Stimulated activated CD4-positive, alpha-beta T cell treated with anti-CD3 and anti-CD28 coated beads, Interleukin-15, amount 100 ng/mL, for 48 hours (primary cell): Measurements from ENCODE around the gene NR1H4.
"Not testable (repeated sequence)": the region's sequence is repeated elsewhere in the genome, so short reads cannot be mapped to it uniquely, and the experiment has no call there.

Experiments
- DNase-seq, 2 donors: peaks; one replicate each; pipeline ENCODE4 v3.0.0-alpha.2; 2020; ENCODE audit warnings: low read depth in 2 of 2

NR1H4 gene

DNA sequence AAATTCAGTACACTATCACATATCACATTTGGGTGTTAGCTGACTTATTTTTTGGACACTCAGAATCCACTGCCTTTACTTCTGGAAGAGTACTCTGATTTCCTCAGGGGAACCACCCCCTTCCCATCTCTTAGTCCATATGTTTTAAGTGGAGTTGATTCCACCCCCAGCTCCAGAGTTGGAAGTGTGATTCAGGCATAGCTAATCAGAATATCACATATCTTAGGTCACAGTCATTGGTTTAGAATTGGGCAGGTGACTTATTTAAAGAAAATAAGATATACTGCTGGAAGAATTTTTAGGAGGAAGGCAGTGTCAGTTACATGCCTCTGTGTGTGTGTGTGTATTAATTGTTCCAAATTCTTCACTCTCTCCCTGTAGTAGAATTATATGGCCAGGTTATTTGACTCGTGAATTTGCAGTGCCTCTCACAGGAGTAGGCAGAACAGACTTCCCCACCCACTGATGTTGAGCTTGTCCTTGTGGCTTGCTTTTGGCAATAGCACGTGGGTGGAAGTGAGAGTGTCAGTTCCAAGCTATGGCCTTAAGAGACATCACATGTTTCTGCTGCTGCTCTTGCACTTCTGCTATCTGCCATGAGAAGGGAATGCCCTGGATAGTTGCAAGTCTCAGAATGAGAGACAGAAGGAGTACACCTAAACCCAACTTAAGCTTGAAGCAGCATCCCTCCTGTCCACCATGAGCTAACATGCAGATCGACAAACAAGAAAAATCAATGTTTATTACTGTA is 93.4 kb downstream of the NR1H4 start:
- DNase-seq, result no peak

DNA sequence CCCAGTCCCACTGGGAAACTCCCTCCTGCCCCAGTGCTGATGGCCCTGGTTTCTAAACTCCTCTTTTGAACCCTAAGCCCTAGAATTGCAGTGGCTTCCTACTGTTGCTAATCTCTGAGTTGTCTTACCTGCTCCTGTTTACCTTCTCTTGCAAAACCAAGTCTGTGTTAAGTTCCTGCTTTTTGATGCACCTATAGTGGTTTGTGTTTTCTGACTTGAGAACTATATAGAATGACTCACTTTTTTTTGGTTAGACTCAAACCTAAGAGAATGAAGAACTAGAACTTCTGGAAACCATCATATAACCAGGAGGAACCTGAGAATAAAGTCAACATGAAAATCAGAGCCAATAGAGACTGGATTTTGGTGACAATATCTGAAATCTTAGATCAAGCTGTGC is 94.3 kb downstream of the NR1H4 start:
- no peak for DNase-seq

DNA sequence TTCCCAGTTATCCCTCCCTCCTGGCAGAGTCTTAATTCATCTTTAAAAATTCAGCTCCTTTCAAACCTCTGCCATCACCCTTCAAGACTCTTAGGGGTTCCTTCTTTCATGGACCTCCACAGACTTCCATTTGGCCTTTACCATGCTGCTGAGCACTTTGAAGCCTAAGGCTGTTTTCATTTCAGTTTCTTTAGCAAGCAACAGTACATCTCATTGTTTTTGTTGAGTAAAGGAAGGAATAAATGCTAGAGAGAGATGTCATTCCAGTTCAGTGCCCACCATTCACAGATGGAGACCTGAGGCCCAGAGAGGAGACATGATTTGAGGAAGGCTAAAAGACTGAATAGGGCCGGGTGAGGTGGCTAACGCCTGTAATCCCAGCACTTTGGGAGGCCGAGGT is 98.5 kb downstream of the NR1H4 start:
- DNase-seq, result no peak

DNA sequence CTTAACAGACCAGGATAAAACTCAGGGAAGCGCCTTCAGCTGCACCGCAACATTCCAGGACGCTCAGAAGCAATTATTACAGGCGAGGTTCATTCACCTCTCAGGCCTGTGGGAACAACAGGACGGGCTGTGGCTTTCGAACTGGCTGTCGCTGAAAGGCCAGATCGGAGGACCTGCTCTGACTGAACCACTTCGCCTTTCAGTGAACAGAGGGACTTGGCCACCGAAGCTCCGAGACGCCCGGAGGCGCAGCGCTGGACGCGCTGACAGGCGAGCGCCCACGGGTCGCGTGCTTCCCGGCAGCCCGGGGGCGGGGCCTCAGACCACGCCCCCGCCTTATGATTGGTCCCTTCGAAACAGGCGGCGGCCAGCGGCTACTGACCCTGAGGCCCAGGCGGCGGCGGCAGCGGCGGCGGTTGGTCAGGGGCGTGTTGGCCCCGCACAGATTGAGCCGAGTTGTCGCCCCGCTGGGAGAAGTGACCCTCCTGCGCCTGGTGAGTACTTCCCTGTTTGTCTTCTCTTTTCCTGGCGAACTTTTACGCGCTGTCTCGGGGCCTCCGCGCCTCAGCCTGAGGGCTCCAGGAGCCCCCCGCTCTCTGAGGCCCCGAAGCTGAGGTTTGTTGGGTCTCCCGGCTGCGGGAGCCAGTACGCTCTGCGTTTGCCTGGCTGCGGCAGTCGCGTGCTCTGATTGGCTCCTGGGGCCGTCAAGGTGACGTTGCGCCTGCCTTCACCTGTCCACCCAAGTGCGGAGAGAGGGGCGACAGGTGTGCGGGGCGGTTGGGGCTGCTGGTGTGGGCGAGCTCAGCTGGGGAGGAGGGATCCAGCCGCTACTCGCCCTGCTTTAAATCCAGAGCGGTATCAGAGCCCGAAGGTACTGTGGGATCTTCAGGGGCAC is 99.9 kb downstream of the NR1H4 start, which contains the start of gene GAS2L3:
TSS of gene GAS2L3 (plus strand) at position 393 of the 895 bp plus-strand sequence. CDS start 21,221 bp downstream, outside the sequence.
- peak; percentile 12 to 53 for DNase-seq

DNA sequence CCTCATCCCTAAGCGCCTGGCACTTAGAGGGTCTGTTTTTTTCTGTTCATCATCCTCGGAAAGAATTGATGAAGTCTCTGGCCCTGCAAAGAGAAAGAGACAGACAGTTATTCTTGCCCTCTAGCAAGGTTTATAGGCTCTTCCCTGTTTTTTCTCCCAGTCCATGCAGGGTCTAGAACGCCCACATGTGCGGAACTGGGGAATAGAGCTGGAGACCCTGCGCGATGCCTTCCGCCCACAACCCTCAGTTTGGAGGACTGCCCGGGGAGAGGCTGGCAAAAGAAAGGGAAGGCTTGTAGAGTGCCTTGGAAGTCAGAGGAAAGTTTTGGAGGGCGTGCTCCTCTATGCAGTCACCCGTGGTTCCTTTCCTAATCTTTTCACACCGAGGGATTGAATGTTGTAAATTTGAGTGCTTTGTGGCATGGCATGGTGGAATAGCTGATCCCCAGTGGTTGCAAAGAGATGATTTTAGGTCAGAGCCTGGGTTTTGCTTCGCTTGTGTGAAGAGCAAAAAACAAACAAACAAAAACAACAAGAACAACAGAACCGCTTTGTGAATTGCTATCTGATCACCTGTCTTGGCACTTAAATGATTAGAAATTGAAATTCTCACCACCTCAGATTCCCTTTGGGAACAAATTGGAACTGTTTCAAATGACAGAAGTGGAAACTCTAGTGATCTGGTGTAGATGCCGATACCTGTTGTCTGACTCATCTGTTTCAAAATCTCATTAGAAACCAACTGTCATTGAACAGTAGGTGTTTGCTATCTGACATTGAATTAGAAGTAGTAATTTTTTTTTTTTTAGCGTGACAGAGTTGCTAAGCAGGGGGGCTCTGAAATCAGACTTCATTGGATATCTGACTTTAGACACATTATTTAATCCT is 100.8 kb downstream of the NR1H4 start:
- DNase-seq, result no peak

DNA sequence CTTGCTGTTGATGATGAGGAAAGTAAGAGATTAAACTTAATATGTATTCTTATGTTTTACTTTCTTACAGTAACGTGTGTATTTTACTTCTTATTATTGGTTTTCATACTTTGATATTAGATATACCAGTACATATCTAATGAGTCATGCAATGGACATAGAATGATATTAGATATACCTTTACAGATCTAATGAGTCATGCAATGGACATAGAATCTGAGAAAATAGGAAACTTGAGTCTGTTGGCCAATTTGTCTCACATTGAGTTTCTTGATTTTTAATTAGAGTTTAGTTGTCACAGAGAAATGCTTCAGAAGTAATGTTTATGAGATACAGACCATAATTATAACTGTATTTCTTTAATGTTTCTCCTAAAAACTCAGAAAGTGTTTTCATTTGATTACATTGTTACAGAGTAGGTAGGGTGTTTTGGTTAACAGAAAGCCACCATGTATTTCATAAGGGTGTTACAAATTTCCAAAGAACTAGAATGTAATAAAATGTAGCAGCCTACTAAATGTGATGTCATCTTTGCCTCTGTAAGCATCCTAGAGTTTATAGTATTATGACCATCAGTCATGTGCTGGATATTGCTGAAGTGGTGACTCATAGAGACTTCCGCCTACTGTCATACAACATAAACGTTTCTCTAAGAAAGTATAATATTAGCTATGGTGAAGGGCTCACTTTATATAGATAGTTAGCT is 102.8 kb downstream of the NR1H4 start:
- DNase-seq, result no peak

DNA sequence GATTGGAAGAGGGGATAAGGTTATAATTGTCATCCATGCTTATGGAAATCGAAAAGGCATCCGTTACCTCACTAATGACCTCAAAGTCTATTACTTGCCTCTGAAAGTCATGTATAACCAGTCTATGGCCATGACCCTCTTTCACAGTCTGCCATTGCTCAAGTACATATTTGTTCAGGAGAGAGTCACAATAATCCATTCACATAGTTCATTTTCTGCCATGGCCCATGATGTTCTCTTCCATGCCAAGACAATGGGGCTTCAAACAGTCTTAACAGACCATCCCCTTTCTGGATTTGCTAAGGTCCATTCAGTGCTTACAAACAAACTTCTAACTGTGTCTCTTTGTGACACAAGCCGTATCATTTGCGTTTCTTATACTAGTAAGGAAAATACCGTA is 105.3 kb downstream of the NR1H4 start:
- DNase-seq, result no peak

DNA sequence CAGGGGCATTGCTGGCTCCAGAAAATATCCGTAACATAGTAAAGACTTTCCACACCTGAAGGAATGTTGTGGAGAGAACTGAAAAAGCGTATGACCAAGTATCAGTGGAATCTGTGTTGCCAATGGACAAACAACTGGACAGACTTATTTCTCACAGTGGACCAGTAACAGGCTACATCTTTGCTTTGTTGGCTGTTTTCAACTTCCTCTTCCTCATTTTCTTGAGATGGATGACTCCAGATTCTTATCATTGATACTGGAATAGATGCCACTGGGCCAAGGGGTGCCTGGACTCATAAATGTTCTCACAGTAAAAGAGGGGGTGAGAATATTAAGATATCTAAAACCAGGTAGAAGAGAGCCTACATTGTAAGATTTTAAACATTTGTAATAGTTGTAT is 106.2 kb downstream of the NR1H4 start:
- no peak for DNase-seq

DNA sequence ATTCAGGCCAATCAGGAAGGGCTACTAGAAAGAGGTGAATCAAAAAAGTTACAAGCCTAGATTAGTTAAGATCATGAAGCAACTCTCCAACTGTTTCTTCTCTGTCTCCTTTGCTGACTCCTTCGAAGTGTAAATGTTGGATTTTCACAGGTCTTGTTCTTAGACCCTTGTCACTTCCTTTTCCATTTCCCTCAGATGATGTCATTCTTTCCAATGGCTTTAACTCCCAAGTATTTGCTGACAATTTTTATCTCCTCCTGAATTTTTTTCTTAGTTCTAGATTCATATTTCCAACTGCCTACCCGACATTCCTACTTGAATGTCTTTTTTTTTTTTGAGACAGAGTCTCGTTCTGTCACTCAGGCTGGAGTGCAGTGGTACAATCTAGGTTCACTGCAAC is 110.6 kb downstream of the NR1H4 start:
- DNase-seq, result no peak

DNA sequence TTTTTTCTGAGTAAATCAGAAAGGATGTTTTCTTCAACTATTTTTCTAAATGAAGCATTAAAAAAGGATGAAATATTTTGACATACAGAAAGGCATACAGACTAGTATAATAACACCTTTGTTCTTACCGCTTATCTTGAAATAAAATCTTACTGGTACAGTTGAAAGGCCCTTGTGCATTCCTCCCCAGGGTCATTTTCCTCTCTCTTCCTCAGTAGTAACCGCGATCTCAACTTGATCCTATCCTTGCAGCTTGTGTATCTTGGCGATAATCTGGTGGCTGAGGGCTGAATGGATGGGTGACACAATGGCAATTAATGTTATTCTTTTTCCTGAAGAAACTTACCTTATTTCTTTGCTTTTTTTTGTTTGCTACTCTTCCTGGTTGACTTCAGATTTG is 118.3 kb downstream of the NR1H4 start:
- DNase-seq, result no peak

DNA sequence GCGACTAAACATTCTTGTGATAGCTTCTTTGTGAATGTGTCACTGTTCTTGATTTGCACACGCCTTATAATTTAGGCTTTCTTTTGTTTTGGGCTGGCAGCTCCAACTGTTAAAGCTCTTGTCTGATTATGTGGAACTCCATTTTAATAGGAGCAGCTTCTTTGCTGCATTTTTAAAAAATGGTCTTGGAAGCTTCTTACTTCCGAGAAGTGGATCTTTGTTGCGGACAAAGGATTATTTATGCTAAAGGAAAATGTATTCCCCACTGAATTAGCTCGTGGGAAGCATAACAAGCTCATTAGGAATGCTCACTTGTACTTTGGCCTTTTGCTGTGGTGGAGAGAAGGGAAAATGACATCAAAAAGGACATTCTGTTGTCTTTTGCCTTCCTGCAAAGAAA is 119.8 kb downstream of the NR1H4 start:
- DNase-seq, result no peak

DNA sequence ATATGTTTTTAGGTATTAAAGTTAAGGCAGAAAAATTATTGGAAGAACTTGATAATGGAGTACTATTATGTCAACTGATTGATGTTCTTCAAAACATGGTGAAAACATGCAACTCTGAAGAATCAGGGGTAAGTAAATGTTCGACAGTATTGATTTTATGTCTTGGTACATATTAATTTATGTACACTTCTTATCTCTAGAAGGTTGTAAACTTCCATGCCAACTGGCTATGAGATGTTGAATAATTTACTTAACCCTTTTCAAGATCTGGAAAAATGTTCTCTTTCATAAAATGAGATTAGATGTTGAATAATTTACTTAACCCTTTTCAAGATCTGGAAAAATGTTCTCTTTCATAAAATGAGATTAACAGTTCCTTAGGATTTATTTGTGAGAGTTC is 128.0 kb downstream of the NR1H4 start:
- DNase-seq, result no peak

DNA sequence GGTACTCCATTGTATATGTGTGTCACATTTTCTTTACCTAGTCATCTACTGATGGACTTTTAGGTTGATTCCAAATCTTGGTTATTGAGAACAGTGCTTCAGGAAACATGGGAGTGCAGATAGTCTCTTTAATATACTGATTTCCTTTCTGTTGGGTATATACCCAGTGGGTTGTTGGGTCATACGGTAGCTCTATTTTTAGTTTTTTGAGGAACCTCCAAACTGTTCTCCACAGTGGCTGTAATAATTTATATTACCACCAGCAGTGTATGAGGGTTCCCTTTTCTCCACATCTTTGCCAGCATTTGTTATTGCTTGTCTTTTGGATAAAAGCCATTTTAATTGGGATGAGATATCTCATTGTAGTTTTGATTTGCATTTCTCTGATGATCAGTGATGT is 129.3 kb downstream of the NR1H4 start:
- DNase-seq, result not testable (repeated sequence)

DNA sequence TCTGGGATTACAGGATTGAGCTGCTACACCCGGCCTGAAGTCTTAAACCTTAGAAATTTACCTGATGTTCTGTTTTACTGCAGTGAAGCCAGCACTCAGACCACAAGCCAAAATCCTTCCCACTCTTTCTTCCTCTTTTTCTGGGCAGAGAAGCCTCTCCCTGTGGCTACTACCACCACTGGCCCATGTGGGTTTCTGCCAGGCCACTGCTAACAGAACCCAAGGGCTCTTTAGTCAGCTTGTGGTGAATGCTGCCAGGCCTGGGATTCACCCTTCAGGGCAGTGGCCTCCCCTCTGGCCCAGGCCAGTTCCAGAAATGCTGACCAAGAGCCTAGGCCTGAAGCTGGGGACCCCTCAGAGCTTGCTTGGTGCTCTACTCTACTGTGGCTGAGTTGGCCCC is 135.1 kb downstream of the NR1H4 start:
- no peak for DNase-seq

DNA sequence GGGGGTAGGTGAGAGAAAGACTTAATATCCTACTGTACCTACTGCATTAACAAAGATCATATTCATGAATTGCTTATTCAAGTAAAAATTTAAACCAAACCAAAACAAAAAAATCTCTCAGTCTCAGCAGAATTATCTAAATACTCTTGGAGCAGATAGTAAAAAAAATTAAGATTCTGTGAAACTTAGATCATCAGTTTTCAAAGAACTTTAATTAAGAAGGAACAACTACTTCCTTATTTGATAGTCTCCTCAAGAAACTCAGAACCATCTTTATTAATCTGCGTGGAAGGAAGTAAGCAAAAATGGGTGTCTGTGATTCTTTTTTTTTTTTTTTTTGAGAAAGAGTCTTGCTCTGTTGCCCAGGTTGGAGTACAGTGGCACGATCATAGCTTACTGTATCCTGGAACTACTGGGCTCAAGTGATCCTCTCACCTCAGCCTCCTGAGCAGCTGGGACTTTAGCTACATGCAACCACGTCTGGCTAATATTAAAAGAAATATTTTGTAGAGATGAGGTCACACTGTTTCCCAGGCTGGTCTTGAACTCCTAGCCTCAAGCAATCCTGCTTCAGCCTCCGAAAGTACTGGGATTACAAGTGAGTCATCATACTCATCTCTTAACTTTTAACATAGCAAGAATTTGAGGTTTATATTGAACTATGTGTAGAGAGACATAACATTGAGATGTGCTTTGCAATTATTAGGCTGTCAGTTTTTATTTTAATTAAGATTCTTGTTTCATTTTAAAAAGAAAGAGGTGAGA is 137.2 kb downstream of the NR1H4 start:
- DNase-seq, result no peak

DNA sequence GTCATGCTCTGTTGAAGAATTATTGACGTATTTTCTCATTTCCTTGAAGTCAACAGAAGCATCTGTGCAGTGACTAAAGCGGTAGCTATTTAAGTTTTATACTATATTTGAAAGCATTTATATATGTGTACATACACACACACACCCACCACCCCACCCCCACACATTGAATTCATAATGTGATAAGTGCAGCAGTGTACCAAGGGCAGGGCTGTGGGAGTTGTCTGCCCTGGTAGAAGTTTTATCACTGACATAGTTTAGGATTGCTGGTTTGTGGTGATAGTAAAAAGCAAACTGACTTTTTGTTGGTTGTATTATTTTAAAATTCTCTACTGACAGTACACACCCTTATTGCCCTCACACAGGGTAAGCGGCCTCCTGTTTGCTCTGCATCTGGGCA is 138.9 kb downstream of the NR1H4 start:
- no peak for DNase-seq
